Measurements from ENCODE around the gene SNRPE. TPM values are rescaled to one million over a fixed set of nuclear protein-coding genes. Genes with fewer than 3 reads are reported as not detected.
A peak's percentile ranks its signal among the peaks of the same experiment; 100 is the strongest.
"Not testable (repeated sequence)": the region's sequence is repeated elsewhere in the genome, so short reads cannot be mapped to it uniquely, and the experiment has no call there.

Gene SNRPE
- 63.1 TPM for total RNA-seq
- long read RNA-seq, transcript SNRPE-202 (5 exons, 942 nt), result major isoform, 16 of 18 reads
- long read RNA-seq, partial matches to known transcripts, result 0 of 18 reads
- long read RNA-seq, other reads (novel, unspliced or antisense), result 2 of 18 reads

GRCh38 chr1:203861379-203862184, at the start of gene SNRPE:
TSS of gene SNRPE (plus strand) at chr1:203861599. CDS start at chr1:203861660, 61 bp downstream.
- peak; percentile 97 for DNase-seq (ENCODE audit: missing footprints)
- intact Hi-C loops (cut with DNase I), result loop anchor here (1.0 to 5.0 kb wide), 4 partner anchors 266 to 551 kb away; partner anchors contain the start of gene PPP1R15B
- peak; percentile 99 for ATAC-seq

- ATAC-seq (no peak), DNase-seq (ENCODE audit: missing footprints) (no peak)
- intact Hi-C loops (cut with DNase I), result no loop called here
These were observed 47.6 kb upstream of the SNRPE start for GRCh38 chr1:203813581-203814341.

GRCh38 chr1:203818399-203818798, 43.0 kb upstream of the SNRPE start:
- ATAC-seq (no peak), DNase-seq (ENCODE audit: missing footprints) (no peak)
- intact Hi-C loops (cut with DNase I), result no loop called here

- intact Hi-C loops (cut with DNase I), result loop anchor here (10.0 kb wide), 1 partner anchor 109 kb away; no protein-coding TSS in a partner anchor
- no peak for DNase-seq (ENCODE audit: missing footprints)
- no peak for ATAC-seq
These were observed 38.1 kb upstream of the SNRPE start for GRCh38 chr1:203823306-203823705.

GRCh38 chr1:203826175-203826574, 35.2 kb upstream of the SNRPE start:
- intact Hi-C loops (cut with DNase I), result loop anchor here (10.0 kb wide), 1 partner anchor 111 kb away; no protein-coding TSS in a partner anchor
- no peak for ATAC-seq

GRCh38 chr1:203828002-203828401, 33.4 kb upstream of the SNRPE start:
- intact Hi-C loops (cut with DNase I), result loop anchor here (10.0 kb wide), 1 partner anchor 113 kb away; no protein-coding TSS in a partner anchor
- DNase-seq (ENCODE audit: missing footprints) (no peak), ATAC-seq (no peak)

More at GRCh38 chr1:203826175-203826574, 35.2 kb upstream of the SNRPE start:
- no peak for DNase-seq (ENCODE audit: missing footprints)

- ATAC-seq, result no peak
- no peak for DNase-seq (ENCODE audit: missing footprints)
- intact Hi-C loops (cut with DNase I), result loop anchor here (10.0 kb wide), 1 partner anchor 114 kb away; no protein-coding TSS in a partner anchor
These were observed 32.9 kb upstream of the SNRPE start for GRCh38 chr1:203828503-203828902.

GRCh38 chr1:203829247-203829646, 32.2 kb upstream of the SNRPE start:
- intact Hi-C loops (cut with DNase I), result loop anchor here (10.0 kb wide), 1 partner anchor 114 kb away; no protein-coding TSS in a partner anchor
- ATAC-seq, result peak; percentile 37
- not testable (repeated sequence) for DNase-seq (ENCODE audit: missing footprints)

GRCh38 chr1:203835476-203835875, 25.9 kb upstream of the SNRPE start:
- DNase-seq (ENCODE audit: missing footprints), result no peak
- ATAC-seq, result no peak
- intact Hi-C loops (cut with DNase I), result no loop called here

GRCh38 chr1:203839081-203839480, 22.3 kb upstream of the SNRPE start:
- ATAC-seq (no peak), DNase-seq (ENCODE audit: missing footprints) (no peak)
- intact Hi-C loops (cut with DNase I), result no loop called here

GRCh38 chr1:203840208-203840808, 21.1 kb upstream of the SNRPE start:
- intact Hi-C loops (cut with DNase I), result no loop called here
- no peak for DNase-seq (ENCODE audit: missing footprints)
- ATAC-seq, result no peak

- DNase-seq (ENCODE audit: missing footprints) (no peak), ATAC-seq (no peak)
- intact Hi-C loops (cut with DNase I), result no loop called here
These were observed 18.9 kb upstream of the SNRPE start for GRCh38 chr1:203842559-203842876.

- no peak for ATAC-seq
- no peak for DNase-seq (ENCODE audit: missing footprints)
- intact Hi-C loops (cut with DNase I), result no loop called here
These were observed 18.0 kb upstream of the SNRPE start for GRCh38 chr1:203843435-203843834.

- intact Hi-C loops (cut with DNase I); DNase-seq (ENCODE audit: missing footprints); ATAC-seq: not testable (repeated sequence)
These were observed 8.3 kb upstream of the SNRPE start for GRCh38 chr1:203853112-203853511.

GRCh38 chr1:203858055-203858454, 3.3 kb upstream of the SNRPE start:
- no peak for ATAC-seq
- intact Hi-C loops (cut with DNase I), result no loop called here

GRCh38 chr1:203858975-203859374, 2.4 kb upstream of the SNRPE start:
- ATAC-seq, result no peak
- intact Hi-C loops (cut with DNase I), result no loop called here
- no peak for DNase-seq (ENCODE audit: missing footprints)

More at GRCh38 chr1:203858055-203858454, 3.3 kb upstream of the SNRPE start:
- no peak for DNase-seq (ENCODE audit: missing footprints)

- DNase-seq (ENCODE audit: missing footprints) (no peak), ATAC-seq (no peak)
- intact Hi-C loops (cut with DNase I), result loop anchor here (1.0 to 5.0 kb wide), 4 partner anchors 267 to 552 kb away; partner anchors contain the start of gene PPP1R15B
These were observed 888 bp upstream of the SNRPE start for GRCh38 chr1:203860396-203861025.

- no peak for DNase-seq (ENCODE audit: missing footprints)
- no peak for ATAC-seq
- intact Hi-C loops (cut with DNase I), result no loop called here
These were observed 6.4 kb downstream of the SNRPE start for GRCh38 chr1:203867802-203868201.

All from Right ventricle myocardium inferior (tissue), 1 donor.